GM18502 (cell line): ENCODE results near the gene PLCB1.
"Not testable (repeated sequence)": the region's sequence is repeated elsewhere in the genome, so short reads cannot be mapped to it uniquely, and the experiment has no call there.

Experiments used
- ATAC-seq: cut with Tn5 transposase; IDR thresholded peaks from one replicate; pipeline ENCODE4 v1.9.1; 2021; ENCODE audit warnings: mild to moderate bottlenecking; ENCODE audit not compliant: unreplicated experiment, poor library complexity

PLCB1 gene

GRCh38 chr20:8425802-8426201 is 293.7 kb downstream of the PLCB1 start:
- ATAC-seq = no peak

- no peak for ATAC-seq
Observed at GRCh38 chr20:8427419-8428040, 295.5 kb downstream of the PLCB1 start.

GRCh38 chr20:8428988-8429387 is 296.9 kb downstream of the PLCB1 start:
- ATAC-seq = no peak

GRCh38 chr20:8431538-8432434 is 299.7 kb downstream of the PLCB1 start:
- ATAC-seq = no peak

- ATAC-seq = no peak
Observed at GRCh38 chr20:8432435-8433148, 300.5 kb downstream of the PLCB1 start.

GRCh38 chr20:8433291-8433690 is 301.2 kb downstream of the PLCB1 start:
- no peak for ATAC-seq

- ATAC-seq = no peak
Observed at GRCh38 chr20:8434326-8434876, 302.3 kb downstream of the PLCB1 start.

GRCh38 chr20:8435285-8436035 is 303.4 kb downstream of the PLCB1 start:
- ATAC-seq = no peak

GRCh38 chr20:8436938-8437337 is 304.9 kb downstream of the PLCB1 start:
- not testable (repeated sequence) for ATAC-seq

GRCh38 chr20:8438748-8439147 is 306.7 kb downstream of the PLCB1 start:
- no peak for ATAC-seq

- no peak for ATAC-seq
Observed at GRCh38 chr20:8443464-8444072, 311.5 kb downstream of the PLCB1 start.

- ATAC-seq = no peak
Observed at GRCh38 chr20:8447262-8448120, 315.4 kb downstream of the PLCB1 start.

GRCh38 chr20:8449123-8449522 is 317.1 kb downstream of the PLCB1 start:
- no peak for ATAC-seq

- peak; percentile 72 for ATAC-seq
Observed at GRCh38 chr20:8454137-8454712, 322.2 kb downstream of the PLCB1 start.

- ATAC-seq = no peak
Observed at GRCh38 chr20:8456765-8457164, 324.7 kb downstream of the PLCB1 start.

- no peak for ATAC-seq
Observed at GRCh38 chr20:8457978-8458377, 325.9 kb downstream of the PLCB1 start.

GRCh38 chr20:8461186-8461585 is 329.1 kb downstream of the PLCB1 start:
- no peak for ATAC-seq

GRCh38 chr20:8464368-8464767 is 332.3 kb downstream of the PLCB1 start:
- ATAC-seq = no peak
